ENCODE measurements around the gene FAHD2A.

Gene FAHD2A

GRCh38 chr2:95361216-95361980, 41.1 kb upstream of the FAHD2A start:
- H3K9me2 ChIP-seq (replicated peaks; ENCODE audit: insufficient read depth, low read length), result no peaks in the 10 kb centered on the region
- no peak overlapping the region for H3K4me3 ChIP-seq (ENCODE audit: insufficient read depth, low read length, poor library complexity, severe bottlenecking)
- no peaks in the 10 kb centered on the region for H3K9me3 ChIP-seq (ENCODE audit: insufficient read depth, low read length)
- H4K20me1 ChIP-seq (ENCODE audit: low read depth, low read length), result no peaks in the 10 kb centered on the region
- H3K9ac ChIP-seq (ENCODE audit: low read length), result no peak overlapping the region
- no peaks in the 10 kb centered on the region for H3K36me3 ChIP-seq (ENCODE audit: low read length)
- H3K27ac ChIP-seq (ENCODE audit: low read depth, low read length), result no peak overlapping the region
- TF ChIP-seq CTCF (IDR thresholded peaks at IDR 0.05; ENCODE audit: insufficient read depth, low read length, poor library complexity, severe bottlenecking), result no peak
- no peak for TF ChIP-seq EZH2phosphoT487 (conservative IDR thresholded peaks at IDR 0.05; ENCODE audit: low read length)
- no peak overlapping the region for H2AFZ ChIP-seq (ENCODE audit: low read depth, low read length, severe bottlenecking)
- no peaks in the 10 kb centered on the region for H3K27me3 ChIP-seq (ENCODE audit: low read length)
- no peaks in the 10 kb centered on the region for H3K79me2 ChIP-seq (ENCODE audit: insufficient read depth, low read length)
- H3K4me2 ChIP-seq (ENCODE audit: low read depth, low read length, poor library complexity, severe bottlenecking), result no peak overlapping the region
- no peaks in the 10 kb centered on the region for H3F3A ChIP-seq (ENCODE audit: insufficient read depth)

GRCh38 chr2:95362486-95362885, 40.0 kb upstream of the FAHD2A start:
- Histone ChIP-seq H3K36me3 (ENCODE audit: low read length) (no peaks in the 10 kb centered on the region), H3K9ac (ENCODE audit: low read length) (no peak overlapping the region), H3K4me3 (ENCODE audit: insufficient read depth, low read length, poor library complexity, severe bottlenecking) (no peak overlapping the region), H3K79me2 (ENCODE audit: insufficient read depth, low read length) (no peaks in the 10 kb centered on the region), H3F3A (ENCODE audit: insufficient read depth) (no peaks in the 10 kb centered on the region), H2AFZ (ENCODE audit: low read depth, low read length, severe bottlenecking) (no peak overlapping the region), H3K9me2 (replicated peaks; ENCODE audit: insufficient read depth, low read length) (no peaks in the 10 kb centered on the region), H3K9me3 (ENCODE audit: insufficient read depth, low read length) (no peaks in the 10 kb centered on the region), H3K27ac (ENCODE audit: low read depth, low read length) (no peak overlapping the region), H3K27me3 (ENCODE audit: low read length) (no peaks in the 10 kb centered on the region), H3K4me2 (ENCODE audit: low read depth, low read length, poor library complexity, severe bottlenecking) (no peak overlapping the region), H4K20me1 (ENCODE audit: low read depth, low read length) (no peaks in the 10 kb centered on the region)
- TF ChIP-seq EZH2phosphoT487 (conservative IDR thresholded peaks at IDR 0.05; ENCODE audit: low read length) (no peak), CTCF (IDR thresholded peaks at IDR 0.05; ENCODE audit: insufficient read depth, low read length, poor library complexity, severe bottlenecking) (no peak)

- no peaks in the 10 kb centered on the region for H3K9me2 ChIP-seq (replicated peaks; ENCODE audit: insufficient read depth, low read length)
- H3K4me2 ChIP-seq (ENCODE audit: low read depth, low read length, poor library complexity, severe bottlenecking), result no peak overlapping the region
- H3K79me2 ChIP-seq (ENCODE audit: insufficient read depth, low read length), result no peaks in the 10 kb centered on the region
- H2AFZ ChIP-seq (ENCODE audit: low read depth, low read length, severe bottlenecking), result no peak overlapping the region
- no peak overlapping the region for H3K9ac ChIP-seq (ENCODE audit: low read length)
- TF ChIP-seq EZH2phosphoT487 (conservative IDR thresholded peaks at IDR 0.05; ENCODE audit: low read length), result no peak
- TF ChIP-seq CTCF (IDR thresholded peaks at IDR 0.05; ENCODE audit: insufficient read depth, low read length, poor library complexity, severe bottlenecking), result no peak
- H4K20me1 ChIP-seq (ENCODE audit: low read depth, low read length), result no peaks in the 10 kb centered on the region
- no peaks in the 10 kb centered on the region for H3F3A ChIP-seq (ENCODE audit: insufficient read depth)
- H3K27ac ChIP-seq (ENCODE audit: low read depth, low read length), result no peak overlapping the region
- H3K9me3 ChIP-seq (ENCODE audit: insufficient read depth, low read length), result no peaks in the 10 kb centered on the region
- H3K36me3 ChIP-seq (ENCODE audit: low read length), result no peaks in the 10 kb centered on the region
- H3K27me3 ChIP-seq (ENCODE audit: low read length), result no peaks in the 10 kb centered on the region
- H3K4me3 ChIP-seq (ENCODE audit: insufficient read depth, low read length, poor library complexity, severe bottlenecking), result no peak overlapping the region
These were observed 36.0 kb upstream of the FAHD2A start for GRCh38 chr2:95366514-95366913.
